GM21367 (cell line): ENCODE measurements around the gene POLR2L.
A peak's percentile ranks its signal among the peaks of the same experiment; 100 is the strongest.

ENCODE experiments used
- ATAC-seq: cut with Tn5 transposase; IDR thresholded peaks from one replicate; pipeline ENCODE4 v1.9.1; 2021; ENCODE audit not compliant: unreplicated experiment

Gene POLR2L

GRCh38 chr11:813456-814096 lies 28.8 kb downstream of the POLR2L start:
- no peak for ATAC-seq

DNA sequence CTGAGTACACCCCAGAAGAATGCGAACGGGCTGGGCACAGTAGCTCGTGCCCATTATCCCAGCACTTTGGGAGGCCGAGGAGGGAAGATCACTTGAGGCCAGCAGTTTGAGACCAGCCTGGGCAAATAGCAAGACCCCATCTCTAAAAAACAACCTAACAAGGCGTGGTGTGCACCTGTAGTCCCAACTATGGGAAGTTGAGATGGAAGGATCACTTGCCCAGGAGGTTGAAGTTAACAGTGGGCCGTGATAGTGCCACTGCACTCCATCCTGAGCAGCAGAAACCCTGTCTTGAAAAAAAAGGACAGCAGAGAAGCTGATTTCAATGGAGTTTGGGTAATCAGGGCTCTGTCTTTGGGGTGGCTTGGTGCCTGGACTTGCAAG lies 29.3 kb downstream of the POLR2L start:
- no peak for ATAC-seq

GRCh38 chr11:812390-812789 lies 29.9 kb downstream of the POLR2L start:
- no peak for ATAC-seq

DNA sequence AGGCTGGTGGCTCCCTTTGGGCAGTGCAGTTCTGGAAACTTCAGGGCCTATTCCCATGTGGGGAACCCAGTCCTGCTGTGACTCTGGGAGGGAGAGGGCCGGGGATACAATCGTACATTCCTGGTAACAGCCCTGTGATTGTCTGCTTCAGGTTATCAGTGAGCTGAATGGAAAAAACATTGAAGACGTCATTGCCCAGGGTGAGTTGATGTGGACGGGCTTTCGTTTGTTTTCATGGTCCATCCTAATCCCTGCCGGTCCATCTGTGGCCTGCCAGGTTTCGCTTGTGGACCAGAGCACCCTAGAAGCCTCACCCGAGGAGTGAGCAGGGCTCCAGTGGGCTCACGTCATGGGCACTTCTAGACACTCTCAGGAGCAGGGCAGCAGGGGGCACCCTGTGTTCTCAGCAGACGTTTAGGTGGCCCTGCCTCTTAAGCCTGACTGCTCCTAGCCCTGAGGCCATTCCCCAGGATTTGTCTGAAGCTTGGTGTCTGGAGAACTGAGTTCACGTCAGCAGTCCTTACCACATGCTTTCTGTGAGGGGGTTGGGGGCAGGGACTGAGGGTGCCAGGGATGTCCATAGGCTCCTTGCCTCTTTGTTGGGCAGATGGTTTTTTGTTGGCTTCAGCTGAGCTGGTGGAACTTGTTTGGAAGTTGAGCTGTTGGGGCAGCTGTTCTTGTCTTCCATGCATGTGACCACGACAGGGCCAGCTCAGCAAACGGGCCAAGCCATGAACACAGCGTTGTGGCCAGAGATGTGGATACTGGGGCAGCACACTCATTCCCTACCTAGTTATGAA lies 30.7 kb downstream of the POLR2L start:
- ATAC-seq = no peak

DNA sequence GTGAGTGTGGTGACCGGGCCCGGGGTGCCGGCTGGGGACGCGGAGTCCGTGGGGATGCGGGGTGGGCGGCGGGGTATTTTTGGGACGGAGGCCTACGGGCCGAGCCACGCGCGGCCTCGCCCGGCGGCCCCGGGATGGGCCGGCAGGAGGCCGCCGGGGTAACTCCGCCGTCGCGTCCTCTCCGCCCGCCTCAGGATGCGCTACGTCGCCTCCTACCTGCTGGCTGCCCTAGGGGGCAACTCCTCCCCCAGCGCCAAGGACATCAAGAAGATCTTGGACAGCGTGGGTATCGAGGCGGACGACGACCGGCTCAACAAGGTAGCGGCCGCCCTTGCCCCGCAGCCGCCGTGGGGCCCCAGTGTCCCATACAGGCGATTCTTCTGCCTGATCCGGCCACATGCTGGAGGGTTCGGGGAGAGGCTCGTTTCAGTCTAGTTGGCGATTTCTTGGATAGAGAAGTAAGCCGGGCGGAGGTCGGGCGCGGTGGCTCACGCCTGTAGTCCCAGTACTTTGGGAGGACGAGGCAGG lies 32.2 kb downstream of the POLR2L start:
- no peak for ATAC-seq

- ATAC-seq = peak; percentile 55
These were observed 32.9 kb downstream of the POLR2L start, which contains the start of gene RPLP2 for GRCh38 chr11:809287-810039. Gene RPLP2, plus strand, starts transcription at chr11:809967. Its CDS starts 268 bp downstream, at chr11:810235.

- ATAC-seq = no peak
These were observed 33.7 kb downstream of the POLR2L start for GRCh38 chr11:808427-809286.

DNA sequence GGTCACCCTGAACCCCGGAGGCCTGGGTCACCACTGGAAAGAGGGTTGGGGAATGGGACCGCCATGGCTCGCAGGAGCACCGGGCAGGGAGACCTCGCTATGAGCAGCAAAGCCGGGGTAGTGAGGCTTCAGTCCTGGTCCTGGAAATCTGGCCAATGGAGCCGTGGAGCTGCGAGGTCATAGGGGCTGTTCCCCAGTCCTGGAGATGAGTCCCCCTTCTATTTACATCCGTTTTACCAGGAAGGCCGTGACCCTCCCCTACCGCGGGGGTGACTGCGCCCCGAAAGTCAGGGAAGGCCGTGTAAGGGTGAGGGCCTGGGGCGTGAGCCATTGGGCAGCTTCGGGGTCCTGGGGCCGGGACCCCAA lies 37.7 kb downstream of the POLR2L start:
- ATAC-seq = no peak

DNA sequence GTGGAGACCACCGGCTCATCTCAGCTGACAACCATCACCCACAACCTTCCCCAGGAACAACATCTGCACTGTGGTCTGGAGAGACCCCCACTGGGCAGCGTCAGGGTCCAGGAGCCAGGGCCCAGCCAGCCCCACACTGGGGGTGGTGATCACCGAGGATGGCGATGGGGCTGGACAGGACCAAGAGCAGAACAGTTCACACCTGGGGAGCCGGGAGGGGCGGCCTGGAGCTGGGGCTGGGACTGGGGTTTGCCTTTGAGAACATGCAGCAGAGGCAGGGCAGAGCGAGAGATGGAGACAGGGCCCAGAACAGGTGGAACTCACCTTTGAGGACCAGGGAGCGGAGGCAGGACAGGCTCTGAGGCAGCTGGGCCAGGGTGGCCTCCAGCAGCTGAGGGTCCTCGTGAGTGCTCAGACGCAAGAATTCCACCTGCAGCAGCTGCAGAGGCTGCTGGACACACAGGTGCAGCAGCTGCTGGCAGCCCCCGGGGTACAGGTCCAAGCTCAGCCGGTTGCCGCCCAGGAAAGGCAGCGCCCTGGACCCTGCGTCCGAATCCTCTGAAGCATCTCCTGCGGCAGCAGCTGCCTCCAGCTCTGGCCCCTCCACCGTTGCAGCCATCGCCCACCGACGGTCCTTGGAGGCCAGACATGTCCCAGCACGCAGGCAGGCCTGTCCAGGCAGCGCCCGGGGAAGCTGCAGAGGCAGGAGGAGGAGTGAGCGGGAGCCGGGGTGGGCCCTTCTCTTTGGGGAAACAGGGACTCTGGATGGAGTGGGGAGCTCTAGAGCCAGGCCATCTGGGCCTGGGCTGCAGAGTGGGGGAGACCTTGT lies 38.3 kb downstream of the POLR2L start:
- ATAC-seq = no peak

GRCh38 chr11:803467-803742 lies 38.9 kb downstream of the POLR2L start:
- ATAC-seq = no peak

DNA sequence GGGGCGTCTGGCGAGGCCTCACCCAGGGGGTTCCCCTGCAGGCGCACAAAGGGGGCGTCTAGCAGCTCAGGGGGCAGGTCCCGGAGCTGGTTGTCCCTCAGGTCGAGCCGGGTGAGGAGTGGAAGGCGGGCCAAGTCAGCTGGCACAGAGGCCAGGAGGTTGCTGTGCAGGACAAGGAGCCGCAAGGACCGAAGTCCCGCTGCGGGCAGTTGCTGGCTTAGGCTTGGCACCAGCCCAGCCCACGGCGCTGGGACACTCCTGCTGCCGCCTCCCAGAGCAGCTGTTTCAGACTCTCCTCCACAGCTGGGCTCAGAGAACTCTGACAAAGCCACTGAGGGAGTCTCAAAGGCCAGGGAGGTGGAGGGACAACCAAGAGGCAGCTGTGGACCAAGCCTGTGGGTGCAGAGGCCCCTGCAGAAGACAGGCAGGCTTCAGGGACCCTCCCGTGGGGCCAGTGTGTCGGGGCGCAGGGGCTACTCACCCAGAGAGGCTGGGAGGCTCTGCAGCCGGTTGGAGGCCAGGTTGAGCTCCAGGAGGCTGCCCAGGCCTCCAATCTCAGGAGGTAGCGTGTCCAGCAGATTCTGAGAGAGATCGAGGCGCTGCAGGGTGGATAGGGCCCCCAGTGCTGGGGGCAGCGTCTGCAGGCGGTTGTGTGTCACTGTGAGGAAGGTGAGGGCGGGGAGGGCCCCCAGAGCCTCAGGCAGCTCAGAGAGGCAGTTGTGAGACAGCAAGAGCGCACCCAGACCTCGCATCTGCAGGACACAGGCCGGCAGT lies 39.4 kb downstream of the POLR2L start:
- ATAC-seq = no peak

GRCh38 chr11:802018-802617 lies 40.2 kb downstream of the POLR2L start:
- ATAC-seq = no peak

DNA sequence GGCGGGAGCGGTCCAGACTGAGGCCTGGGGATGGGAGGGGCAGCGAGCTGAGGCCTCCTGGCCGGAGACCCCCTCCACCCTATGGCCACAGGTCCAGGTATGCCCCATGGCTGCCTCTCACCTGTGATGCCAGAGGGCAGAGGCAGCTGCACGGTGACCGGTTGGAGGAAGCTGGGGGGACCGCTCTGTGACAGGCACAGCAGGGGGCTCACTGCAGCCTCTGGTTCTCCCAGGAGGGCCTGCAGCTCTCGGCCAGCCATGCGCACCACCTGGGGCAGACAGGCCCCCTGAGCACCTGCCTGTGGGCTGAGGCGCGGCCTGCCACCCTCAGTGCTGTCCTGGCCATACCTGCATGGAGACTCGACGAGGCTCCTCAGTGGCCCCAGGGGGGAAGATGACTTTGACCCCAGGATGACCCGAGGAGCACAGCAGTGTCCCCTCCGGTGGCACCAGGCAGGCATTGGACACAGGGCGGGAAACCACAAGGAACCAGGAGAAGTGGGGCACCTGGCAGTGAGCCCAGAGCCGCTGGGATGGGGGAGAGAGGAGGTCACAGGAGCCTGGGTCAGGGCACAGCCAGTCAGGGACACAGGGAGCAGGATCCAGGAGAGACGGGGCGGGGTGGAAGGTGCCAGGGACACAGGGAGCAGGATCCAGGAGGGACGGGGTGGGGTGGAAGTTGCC lies 41.1 kb downstream of the POLR2L start:
- ATAC-seq = no peak

GRCh38 chr11:800473-800872 lies 41.9 kb downstream of the POLR2L start:
- ATAC-seq = no peak

DNA sequence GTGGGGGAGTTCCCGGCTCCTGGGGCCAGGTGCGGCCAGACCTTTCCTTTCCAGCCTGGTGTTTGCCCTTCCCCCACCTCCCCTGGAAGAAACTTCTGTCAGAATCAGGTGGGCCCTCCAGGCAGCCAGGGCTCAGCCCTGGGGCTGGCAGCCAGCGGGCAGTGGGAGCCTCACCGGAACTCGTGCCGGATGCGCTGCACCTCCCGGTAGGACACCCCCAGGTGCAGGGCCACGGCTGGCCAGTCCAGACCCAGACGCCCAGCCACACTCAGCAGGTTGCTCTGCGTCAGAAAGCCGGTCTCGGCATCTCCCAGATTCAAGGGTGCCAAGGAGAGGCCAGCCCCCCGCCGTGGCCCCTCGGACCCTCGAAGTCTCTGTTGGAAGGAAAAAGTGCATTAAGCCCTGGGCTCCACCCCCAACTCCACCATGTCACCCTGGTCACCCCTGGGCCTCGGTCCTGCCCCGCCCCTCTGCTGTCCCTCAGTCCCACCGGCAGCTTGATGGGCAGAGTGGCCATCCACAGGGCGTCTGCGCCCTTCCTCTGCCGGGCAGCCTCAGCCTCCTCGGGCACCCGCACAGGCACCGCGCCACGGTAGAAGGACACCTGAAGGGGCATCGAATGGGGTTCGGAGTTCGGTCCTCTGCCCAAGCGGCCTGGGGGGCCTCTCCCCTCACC lies 42.5 kb downstream of the POLR2L start:
- ATAC-seq = no peak

GRCh38 chr11:798093-798713 lies 44.1 kb downstream of the POLR2L start, which contains the start of gene SLC25A22:
Gene SLC25A22, minus strand, starts transcription at chr11:798281. Its CDS starts 3,275 bp downstream, at chr11:795006.
- ATAC-seq = peak; percentile 43
